ENCODE data around the gene VOPP1.

Gene VOPP1

GRCh38 chr7:55568613-55569268 lies 3.6 kb downstream of the VOPP1 start:
- Histone ChIP-seq H3K27me3 (ENCODE audit: insufficient read depth, low read depth) (no peaks in the 10 kb centered on the region), H3K79me2 (ENCODE audit: insufficient read depth, low read depth) (peaks cover 89% of the 10 kb centered on the region), H3K4me1 (ENCODE audit: low read depth, poor library complexity, severe bottlenecking) (peaks cover 78% of the 10 kb centered on the region), H2AFZ (ENCODE audit: low read depth) (no peak overlapping the region), H3K4me3 (IDR thresholded peaks at IDR 0.05; ENCODE audit: insufficient read depth, low read depth, low read length) (no peak overlapping the region), H3K4me2 (peak overlapping the region; percentile 98), H3K36me3 (ENCODE audit: insufficient read depth) (no peaks in the 10 kb centered on the region), H3K27ac (peak overlapping the region; percentile 68), H3K9ac (peak overlapping the region; percentile 83; the same call in 1 of the 2 replicates), H4K20me1 (ENCODE audit: insufficient read depth) (peaks cover 23% of the 10 kb centered on the region)
- TF ChIP-seq, protein P1, sequence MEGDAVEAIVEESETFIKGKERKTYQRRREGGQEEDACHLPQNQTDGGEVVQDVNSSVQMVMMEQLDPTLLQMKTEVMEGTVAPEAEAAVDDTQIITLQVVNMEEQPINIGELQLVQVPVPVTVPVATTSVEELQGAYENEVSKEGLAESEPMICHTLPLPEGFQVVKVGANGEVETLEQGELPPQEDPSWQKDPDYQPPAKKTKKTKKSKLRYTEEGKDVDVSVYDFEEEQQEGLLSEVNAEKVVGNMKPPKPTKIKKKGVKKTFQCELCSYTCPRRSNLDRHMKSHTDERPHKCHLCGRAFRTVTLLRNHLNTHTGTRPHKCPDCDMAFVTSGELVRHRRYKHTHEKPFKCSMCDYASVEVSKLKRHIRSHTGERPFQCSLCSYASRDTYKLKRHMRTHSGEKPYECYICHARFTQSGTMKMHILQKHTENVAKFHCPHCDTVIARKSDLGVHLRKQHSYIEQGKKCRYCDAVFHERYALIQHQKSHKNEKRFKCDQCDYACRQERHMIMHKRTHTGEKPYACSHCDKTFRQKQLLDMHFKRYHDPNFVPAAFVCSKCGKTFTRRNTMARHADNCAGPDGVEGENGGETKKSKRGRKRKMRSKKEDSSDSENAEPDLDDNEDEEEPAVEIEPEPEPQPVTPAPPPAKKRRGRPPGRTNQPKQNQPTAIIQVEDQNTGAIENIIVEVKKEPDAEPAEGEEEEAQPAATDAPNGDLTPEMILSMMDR (conservative IDR thresholded peaks at IDR 0.05; ENCODE audit: low read depth, low read length): no peak

GRCh38 chr7:55567571-55567970 lies 4.7 kb downstream of the VOPP1 start:
- Histone ChIP-seq H3K4me1 (ENCODE audit: low read depth, poor library complexity, severe bottlenecking) (peaks cover 79% of the 10 kb centered on the region), H3K9ac (peak overlapping the region; percentile 12; the same call in 1 of the 2 replicates), H3K27ac (peak overlapping the region; percentile 54), H2AFZ (ENCODE audit: low read depth) (no peak overlapping the region), H3K79me2 (ENCODE audit: insufficient read depth, low read depth) (peaks cover 95% of the 10 kb centered on the region), H3K4me3 (IDR thresholded peaks at IDR 0.05; ENCODE audit: insufficient read depth, low read depth, low read length) (no peak overlapping the region), H3K4me2 (peak overlapping the region; percentile 98), H4K20me1 (ENCODE audit: insufficient read depth) (peaks cover 35% of the 10 kb centered on the region), H3K36me3 (ENCODE audit: insufficient read depth) (no peaks in the 10 kb centered on the region), H3K27me3 (ENCODE audit: insufficient read depth, low read depth) (no peaks in the 10 kb centered on the region)
- TF ChIP-seq, protein P1 (conservative IDR thresholded peaks at IDR 0.05; ENCODE audit: low read depth, low read length): no peak

DNA sequence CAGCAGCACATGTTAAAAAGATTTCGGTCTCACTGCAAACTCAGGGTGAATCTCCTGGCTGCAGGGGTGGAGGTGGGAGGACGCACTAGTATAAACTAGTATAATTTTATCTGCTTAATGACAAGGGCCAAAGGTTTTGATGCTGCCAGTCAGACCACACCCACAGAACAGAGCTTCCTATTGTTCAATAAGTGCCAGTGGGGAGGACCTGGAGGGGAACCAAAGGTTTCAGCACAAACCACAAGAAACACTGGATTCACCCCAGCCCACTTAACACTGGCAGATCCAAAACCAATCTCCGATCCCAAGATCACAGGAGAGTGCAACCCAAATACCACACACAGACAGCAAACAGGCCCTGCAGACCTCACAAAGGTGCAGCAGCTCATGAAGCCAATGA lies 6.6 kb downstream of the VOPP1 start:
- peaks cover 100% of the 10 kb centered on the region for H3K79me2 ChIP-seq (ENCODE audit: insufficient read depth, low read depth)
- H3K4me2 ChIP-seq: peak overlapping the region; percentile 73
- peak overlapping the region; percentile 31; the same call in 1 of the 2 replicates for H3K27ac ChIP-seq
- H3K36me3 ChIP-seq (ENCODE audit: insufficient read depth): no peaks in the 10 kb centered on the region
- H3K4me3 ChIP-seq (IDR thresholded peaks at IDR 0.05; ENCODE audit: insufficient read depth, low read depth, low read length): no peak overlapping the region
- no peaks in the 10 kb centered on the region for H3K27me3 ChIP-seq (ENCODE audit: insufficient read depth, low read depth)
- no peak overlapping the region for H3K9ac ChIP-seq
- no peak overlapping the region for H2AFZ ChIP-seq (ENCODE audit: low read depth)
- peaks cover 98% of the 10 kb centered on the region for H3K4me1 ChIP-seq (ENCODE audit: low read depth, poor library complexity, severe bottlenecking)
- H4K20me1 ChIP-seq (ENCODE audit: insufficient read depth): peaks cover 45% of the 10 kb centered on the region
- TF ChIP-seq, protein P1 (conservative IDR thresholded peaks at IDR 0.05; ENCODE audit: low read depth, low read length): no peak

GRCh38 chr7:55563596-55564325 lies 8.5 kb downstream of the VOPP1 start:
- peak overlapping the region; percentile 73 for H3K4me2 ChIP-seq
- H2AFZ ChIP-seq (ENCODE audit: low read depth): no peak overlapping the region
- H3K4me1 ChIP-seq (ENCODE audit: low read depth, poor library complexity, severe bottlenecking): peaks cover 100% of the 10 kb centered on the region
- no peak overlapping the region for H3K9ac ChIP-seq
- TF ChIP-seq, protein P1 (conservative IDR thresholded peaks at IDR 0.05; ENCODE audit: low read depth, low read length): no peak
- H3K36me3 ChIP-seq (ENCODE audit: insufficient read depth): no peaks in the 10 kb centered on the region
- no peak overlapping the region for H3K4me3 ChIP-seq (IDR thresholded peaks at IDR 0.05; ENCODE audit: insufficient read depth, low read depth, low read length)
- peaks cover 100% of the 10 kb centered on the region for H3K79me2 ChIP-seq (ENCODE audit: insufficient read depth, low read depth)
- no peaks in the 10 kb centered on the region for H3K27me3 ChIP-seq (ENCODE audit: insufficient read depth, low read depth)
- peak overlapping the region; percentile 7; the same call in 1 of the 2 replicates for H3K27ac ChIP-seq
- peaks cover 61% of the 10 kb centered on the region for H4K20me1 ChIP-seq (ENCODE audit: insufficient read depth)
